ENCODE measurements around the gene GLIPR1L2.

The GLIPR1L2 gene

GRCh38 chr12:75479963-75480461, 89.1 kb downstream of the GLIPR1L2 start:
- DNase-seq = no peak

GRCh38 chr12:75480469-75480949, 89.6 kb downstream of the GLIPR1L2 start, which contains the start of gene GLIPR1:
GLIPR1 (plus strand) TSS chr12:75480755; CDS start chr12:75480881, 126 bp downstream.
- no peak for DNase-seq

- DNase-seq = no peak
These were observed 90.3 kb downstream of the GLIPR1L2 start for GRCh38 chr12:75481013-75481705.

GRCh38 chr12:75481774-75482173, 90.9 kb downstream of the GLIPR1L2 start:
- no peak for DNase-seq
